ENCODE measurements around the gene PDE4D. TPM values are rescaled to one million over a fixed set of nuclear protein-coding genes. Genes with fewer than 3 reads are reported as not detected.
"Not testable (repeated sequence)": the region's sequence is repeated elsewhere in the genome, so short reads cannot be mapped to it uniquely, and the experiment has no call there.

Gene PDE4D
- total RNA-seq, 1 experiment from 2014 or later = 34.2 TPM

GRCh38 chr5:59471463-59471862, 422.1 kb downstream of the PDE4D start:
- DNase-seq (ENCODE audit: low spot score) = no peak

GRCh38 chr5:59467969-59468368, 425.6 kb downstream of the PDE4D start:
- no peak for DNase-seq (ENCODE audit: low spot score)

GRCh38 chr5:59466271-59466670, 427.3 kb downstream of the PDE4D start:
- no peak for DNase-seq (ENCODE audit: low spot score)

GRCh38 chr5:59464969-59465368, 428.6 kb downstream of the PDE4D start:
- no peak for DNase-seq (ENCODE audit: low spot score)

- DNase-seq (ENCODE audit: low spot score) = not testable (repeated sequence)
These were observed 429.8 kb downstream of the PDE4D start for GRCh38 chr5:59463618-59464166.

GRCh38 chr5:59462956-59463355, 430.6 kb downstream of the PDE4D start:
- DNase-seq (ENCODE audit: low spot score) = no peak

- DNase-seq (ENCODE audit: low spot score) = no peak
These were observed 433.0 kb downstream of the PDE4D start for GRCh38 chr5:59460368-59461153.

- no peak for DNase-seq (ENCODE audit: low spot score)
These were observed 434.4 kb downstream of the PDE4D start for GRCh38 chr5:59458966-59459729.

- DNase-seq (ENCODE audit: low spot score) = no peak
These were observed 435.2 kb downstream of the PDE4D start for GRCh38 chr5:59458321-59458720.

- DNase-seq (ENCODE audit: low spot score) = no peak
These were observed 443.5 kb downstream of the PDE4D start for GRCh38 chr5:59449905-59450644.

- DNase-seq (ENCODE audit: low spot score) = no peak
These were observed 447.2 kb downstream of the PDE4D start for GRCh38 chr5:59446356-59446755.

GRCh38 chr5:59445741-59446140, 447.8 kb downstream of the PDE4D start:
- no peak for DNase-seq (ENCODE audit: low spot score)

GRCh38 chr5:59439303-59439702, 454.2 kb downstream of the PDE4D start:
- no peak for DNase-seq (ENCODE audit: low spot score)

- DNase-seq (ENCODE audit: low spot score) = no peak
These were observed 456.4 kb downstream of the PDE4D start for GRCh38 chr5:59437176-59437575.

- DNase-seq (ENCODE audit: low spot score) = no peak
These were observed 457.0 kb downstream of the PDE4D start for GRCh38 chr5:59436364-59437148.

GRCh38 chr5:59433174-59433573, 460.4 kb downstream of the PDE4D start:
- no peak for DNase-seq (ENCODE audit: low spot score)

- no peak for DNase-seq (ENCODE audit: low spot score)
These were observed 463.4 kb downstream of the PDE4D start for GRCh38 chr5:59430066-59430685.

GRCh38 chr5:59428391-59428790, 465.1 kb downstream of the PDE4D start:
- no peak for DNase-seq (ENCODE audit: low spot score)

GRCh38 chr5:59424515-59424914, 469.0 kb downstream of the PDE4D start:
- DNase-seq (ENCODE audit: low spot score) = no peak

- DNase-seq (ENCODE audit: low spot score) = no peak
These were observed 470.5 kb downstream of the PDE4D start for GRCh38 chr5:59423021-59423420.
